Choroid plexus epithelial cell (primary cell): ENCODE data around the gene TUBB.
"Not testable (repeated sequence)": the region's sequence is repeated elsewhere in the genome, so short reads cannot be mapped to it uniquely, and the experiment has no call there.

ENCODE experiments used
- DNase-seq: peaks from one replicate; pipeline ENCODE4 v3.0.0-alpha.2; 2010; ENCODE audit warnings: low read depth
- H3K4me3 ChIP-seq: 2 replicates; pipeline ENCODE4 v1.5.1; 2011; ENCODE audit warnings: low read depth, mild to moderate bottlenecking, control low read depth, low read length, moderate library complexity
- TF ChIP-seq, protein P1 (sequence below): conservative IDR thresholded peaks from 2 replicates; pipeline ENCODE4 v1.5.1; 2011; ENCODE audit warnings: low read depth, mild to moderate bottlenecking, control low read depth, inconsistent platforms, low read length, moderate library complexity

Gene TUBB

DNA sequence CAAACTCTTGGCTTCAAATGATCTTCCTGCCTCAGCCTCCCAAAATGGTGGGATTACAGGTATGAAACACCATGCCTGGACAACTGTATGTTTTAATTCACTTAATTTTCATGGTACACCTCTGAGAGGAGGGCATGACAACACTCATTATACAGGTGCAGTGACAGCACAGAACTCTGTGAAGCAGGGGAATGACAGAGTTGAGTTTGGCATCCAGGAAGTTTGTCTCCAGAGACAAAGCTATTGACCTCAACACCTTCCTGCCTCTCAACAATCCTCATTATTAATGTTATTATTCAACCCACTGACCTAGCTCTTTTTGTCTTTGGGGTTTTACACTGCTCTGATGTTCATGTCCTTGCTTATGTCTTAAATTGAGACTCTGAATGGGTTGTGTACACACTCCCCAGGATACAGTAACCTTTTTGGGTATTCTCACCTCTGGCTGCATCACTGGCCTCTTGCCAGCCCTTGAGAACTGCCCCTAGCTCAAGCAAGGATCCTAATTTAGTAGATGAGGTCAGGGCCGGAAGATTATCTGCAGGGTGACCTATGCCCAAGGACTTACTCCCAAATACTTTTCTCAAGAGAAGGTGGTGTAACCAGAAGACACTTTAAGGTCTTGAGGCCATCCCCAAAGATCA is 37.2 kb downstream of the TUBB start:
- H3K4me3 ChIP-seq, result no peak overlapping the region
- DNase-seq, result no peak
- TF ChIP-seq, protein P1, sequence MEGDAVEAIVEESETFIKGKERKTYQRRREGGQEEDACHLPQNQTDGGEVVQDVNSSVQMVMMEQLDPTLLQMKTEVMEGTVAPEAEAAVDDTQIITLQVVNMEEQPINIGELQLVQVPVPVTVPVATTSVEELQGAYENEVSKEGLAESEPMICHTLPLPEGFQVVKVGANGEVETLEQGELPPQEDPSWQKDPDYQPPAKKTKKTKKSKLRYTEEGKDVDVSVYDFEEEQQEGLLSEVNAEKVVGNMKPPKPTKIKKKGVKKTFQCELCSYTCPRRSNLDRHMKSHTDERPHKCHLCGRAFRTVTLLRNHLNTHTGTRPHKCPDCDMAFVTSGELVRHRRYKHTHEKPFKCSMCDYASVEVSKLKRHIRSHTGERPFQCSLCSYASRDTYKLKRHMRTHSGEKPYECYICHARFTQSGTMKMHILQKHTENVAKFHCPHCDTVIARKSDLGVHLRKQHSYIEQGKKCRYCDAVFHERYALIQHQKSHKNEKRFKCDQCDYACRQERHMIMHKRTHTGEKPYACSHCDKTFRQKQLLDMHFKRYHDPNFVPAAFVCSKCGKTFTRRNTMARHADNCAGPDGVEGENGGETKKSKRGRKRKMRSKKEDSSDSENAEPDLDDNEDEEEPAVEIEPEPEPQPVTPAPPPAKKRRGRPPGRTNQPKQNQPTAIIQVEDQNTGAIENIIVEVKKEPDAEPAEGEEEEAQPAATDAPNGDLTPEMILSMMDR, result no peak

DNA sequence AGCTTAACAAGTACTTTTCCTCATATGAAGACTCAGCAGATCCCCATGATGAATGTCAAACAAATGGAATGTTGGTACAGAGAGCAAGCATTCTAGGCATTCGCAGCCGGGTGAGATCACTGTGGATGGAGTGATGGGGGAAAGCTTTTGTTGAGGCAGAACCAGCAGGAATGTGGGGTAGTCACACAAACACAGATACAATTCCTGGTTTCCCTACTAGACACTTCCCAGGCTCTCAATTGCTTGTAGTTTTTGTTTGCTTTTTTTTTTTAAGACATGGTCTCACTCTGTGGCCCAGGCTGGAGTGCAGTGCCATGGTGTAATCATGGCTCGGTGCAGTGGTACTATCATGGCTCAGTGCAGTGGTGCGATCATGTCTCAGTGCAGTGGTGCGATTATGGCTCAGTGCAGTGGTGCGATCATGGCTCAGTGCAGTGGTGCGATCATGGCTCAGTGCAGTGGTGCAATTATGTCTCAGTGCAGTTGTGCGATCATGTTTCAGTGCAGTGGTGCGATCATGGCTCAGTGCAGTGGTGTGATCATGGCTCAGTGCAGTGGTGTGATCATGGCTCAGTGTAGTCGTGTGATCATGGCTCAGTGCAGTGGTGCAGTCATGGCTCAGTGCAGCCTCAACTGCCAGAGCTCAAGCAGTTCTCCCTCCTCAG is 39.6 kb downstream of the TUBB start:
- TF ChIP-seq, protein P1, result no peak
- DNase-seq, result peak; percentile 94
- no peak overlapping the region for H3K4me3 ChIP-seq

DNA sequence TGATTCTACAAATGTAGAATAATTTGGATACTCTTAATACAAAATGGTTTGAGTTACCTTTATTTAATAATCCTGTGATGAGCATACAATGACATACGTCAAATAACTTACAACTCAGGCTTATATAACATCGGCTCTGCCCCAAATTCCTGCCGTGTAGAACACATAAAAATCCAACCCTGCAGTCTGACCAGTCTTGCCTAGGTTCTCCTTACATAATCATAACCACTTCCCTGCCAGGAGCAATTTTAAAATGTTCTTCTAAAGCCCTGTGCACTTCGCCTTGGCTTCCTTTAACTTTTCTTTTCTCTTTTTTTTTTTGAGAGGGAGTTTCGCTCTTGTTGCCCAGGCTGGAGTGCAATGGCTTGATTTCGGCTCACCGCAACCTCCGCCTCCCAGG is 40.4 kb downstream of the TUBB start:
- no peak for DNase-seq
- H3K4me3 ChIP-seq, result no peak overlapping the region
- TF ChIP-seq, protein P1, result no peak

DNA sequence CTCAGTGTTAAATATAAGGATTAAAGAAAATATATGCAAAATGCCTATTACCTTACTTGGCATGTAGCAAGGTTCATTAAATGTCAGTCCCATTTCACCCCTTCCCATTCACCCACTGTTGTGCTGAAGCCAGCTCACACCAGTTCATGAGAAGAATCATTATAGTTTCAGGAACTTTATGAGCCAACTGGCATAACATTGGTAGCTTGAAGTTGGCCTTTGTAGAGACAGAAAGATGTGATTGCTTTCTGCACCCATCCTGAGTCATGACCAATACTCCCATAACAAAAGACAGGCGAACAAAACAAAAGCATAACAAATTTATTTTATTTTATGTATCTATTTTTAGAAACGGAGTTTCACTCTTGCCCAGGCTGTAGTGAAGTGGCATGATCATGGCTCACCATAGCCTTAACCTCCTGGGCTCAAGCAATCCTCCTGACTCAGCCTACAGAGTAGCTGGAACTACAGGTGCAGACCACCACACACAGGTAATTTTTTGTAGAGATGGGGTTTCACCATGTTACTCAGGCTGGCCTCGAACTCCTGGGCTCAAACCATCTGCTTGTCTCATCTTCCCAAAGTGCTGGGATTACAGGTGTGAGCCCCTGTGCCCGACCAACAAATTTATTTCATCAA is 41.8 kb downstream of the TUBB start:
- no peak for DNase-seq
- TF ChIP-seq, protein P1, result no peak
- no peak overlapping the region for H3K4me3 ChIP-seq

DNA sequence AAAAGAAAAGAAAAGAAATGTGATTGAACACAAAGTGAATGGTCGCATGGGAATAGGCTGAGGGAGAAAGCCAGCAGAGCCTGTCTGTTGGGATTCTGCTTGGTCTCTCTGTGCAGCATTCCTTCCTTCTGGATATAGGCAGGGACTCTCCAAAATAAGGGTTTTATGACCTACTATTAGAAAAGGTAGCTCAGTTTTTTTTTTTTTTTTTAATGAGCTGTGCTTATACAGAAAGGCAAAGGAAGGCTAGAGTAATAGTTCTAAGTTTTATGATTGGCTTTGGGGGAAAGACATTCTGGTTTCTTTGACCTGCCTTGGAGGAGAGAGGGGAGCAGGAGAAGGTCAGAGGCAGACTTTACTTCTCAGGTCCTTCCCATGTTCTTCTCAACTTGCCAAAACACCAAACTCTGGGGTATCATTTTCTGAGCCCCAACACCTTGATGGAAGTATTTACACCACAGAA is 43.0 kb downstream of the TUBB start:
- no peak for DNase-seq
- TF ChIP-seq, protein P1, result no peak
- H3K4me3 ChIP-seq, result no peak overlapping the region

DNA sequence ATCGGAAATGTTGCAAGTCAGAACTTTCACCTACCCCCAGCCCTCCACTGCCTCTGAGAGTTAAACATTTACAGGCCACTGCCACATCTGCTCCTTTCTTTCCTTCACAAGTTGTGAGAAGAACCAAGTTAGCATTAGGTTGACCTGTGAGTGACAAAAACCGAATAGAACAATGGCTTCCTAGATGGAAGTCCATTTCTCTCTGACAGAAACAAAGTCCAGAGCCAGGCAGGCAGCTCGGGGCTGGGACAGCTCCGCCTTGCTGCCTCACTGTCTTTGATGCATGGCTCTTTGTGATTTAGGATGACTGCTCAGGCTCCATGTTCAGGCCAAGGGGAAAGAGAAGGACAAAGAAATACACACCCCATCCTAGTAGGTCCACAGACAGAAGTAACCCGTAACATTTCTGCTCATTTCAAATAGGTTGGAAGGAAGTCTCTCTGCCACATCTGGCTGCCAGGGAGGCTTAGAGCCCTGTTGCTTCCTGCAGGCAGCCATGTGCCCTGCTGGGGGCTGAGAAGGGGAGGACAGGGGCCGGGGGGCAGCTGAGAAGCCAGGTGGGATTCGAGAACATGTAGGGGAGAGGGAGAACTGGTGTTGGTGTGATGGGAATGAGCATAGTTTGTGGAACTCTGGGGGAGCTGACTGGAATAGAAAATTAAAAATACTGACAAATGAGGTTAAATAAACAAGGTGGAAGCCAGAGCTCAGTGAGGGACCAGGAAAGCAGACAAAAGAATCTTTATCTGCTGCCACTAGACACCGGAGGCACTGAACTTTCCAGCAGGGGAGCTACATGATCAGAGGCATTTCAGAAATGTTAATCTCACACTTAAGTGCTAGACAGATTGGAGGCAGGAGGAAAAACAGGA is 43.7 kb downstream of the TUBB start:
- TF ChIP-seq, protein P1, result peak; percentile 43
- no peak overlapping the region for H3K4me3 ChIP-seq
- DNase-seq, result peak; percentile 80

DNA sequence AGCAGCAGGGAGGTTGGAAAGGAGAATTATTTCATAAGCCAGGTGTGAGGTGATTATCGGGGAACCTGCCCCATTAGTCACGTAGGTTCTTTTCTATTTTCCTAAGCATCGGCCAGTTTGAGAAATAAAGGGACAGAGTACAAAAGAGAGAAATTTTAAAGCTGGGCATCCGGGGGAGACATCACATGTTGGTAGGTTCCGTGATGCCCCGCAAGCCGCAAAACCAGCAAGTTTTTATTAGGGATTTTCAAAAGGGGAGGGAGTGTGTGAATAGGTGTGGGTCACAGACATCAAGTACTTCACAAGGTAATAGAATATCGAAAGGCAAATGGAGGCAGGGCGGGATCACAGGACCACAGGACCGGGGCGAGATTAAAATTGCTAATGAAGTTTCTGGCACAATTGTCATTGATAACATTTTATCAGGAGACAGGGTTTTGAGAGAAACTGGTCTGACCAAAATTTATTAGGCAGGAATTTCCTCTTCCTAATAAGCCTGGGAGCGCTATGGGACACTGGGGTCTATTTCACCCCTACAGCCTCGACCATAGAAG is 44.4 kb downstream of the TUBB start:
- not testable (repeated sequence) for DNase-seq, H3K4me3 ChIP-seq

DNA sequence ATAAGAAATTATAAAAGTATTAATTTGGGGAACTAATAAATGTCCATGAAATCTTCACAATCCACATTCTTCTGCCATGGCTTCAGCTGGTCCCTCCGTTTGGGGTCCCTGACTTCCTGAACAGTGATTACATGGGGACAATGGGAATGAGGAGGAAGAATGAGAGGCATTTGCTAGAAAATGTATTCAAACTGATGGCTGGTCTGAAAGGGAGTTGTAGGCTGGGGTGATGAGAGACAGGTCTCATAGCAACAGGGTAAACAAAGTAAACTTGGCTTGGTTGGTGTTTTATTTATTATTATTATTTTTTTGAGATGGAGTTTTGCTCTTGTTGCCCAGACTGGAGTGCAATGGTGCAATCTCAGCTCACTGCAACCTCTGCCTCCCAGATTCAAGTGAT is 45.3 kb downstream of the TUBB start:
- not testable (repeated sequence) for H3K4me3 ChIP-seq
- DNase-seq, result peak; percentile 39
